NT2/D1 (cell line): ENCODE measurements around the gene VPS26A.

Source experiments
- SUZ12 ChIP-seq: IDR thresholded peaks from 2 replicates; pipeline ENCODE4 v1.6.1; 2011; ENCODE audit not compliant: insufficient read length, insufficient read depth; ENCODE audit errors: extremely low read depth
- YY1 ChIP-seq: IDR thresholded peaks from 2 replicates; pipeline ENCODE4 v1.6.1; 2011; ENCODE audit not compliant: insufficient read length, insufficient read depth
- ZNF274 ChIP-seq: IDR thresholded peaks from 2 replicates; pipeline ENCODE4 v1.6.1; 2011; ENCODE audit warnings: mild to moderate bottlenecking, low read depth, low read length

GRCh38 chr10:69104994-69105790, 18.8 kb upstream of the VPS26A start:
- no peak for TF ChIP-seq SUZ12
- no peak for TF ChIP-seq YY1
- no peak for TF ChIP-seq ZNF274
